HepG2 (cell line): Measurements from ENCODE around the gene RPS6KA2. TPM values are rescaled to one million over a fixed set of nuclear protein-coding genes. Genes with fewer than 3 reads are reported as not detected.

ENCODE experiments used
- CHD4 ChIP-seq: fragments of 200-600 bp; sonication (generic); IDR thresholded peaks from 2 replicates; pipeline ENCODE4 v1.7.0; 2017; ENCODE audit warnings: mild to moderate bottlenecking, low read length, borderline replicate concordance
- NONO ChIP-seq, 2 experiments: fragments of 450-650 bp in 1 of 2; sonication (generic) in 1 of 2; formaldehyde crosslinking in 1 of 2; IDR thresholded peaks in 1 of 2; conservative IDR thresholded peaks in 1 of 2; 2 replicates each; pipeline versions ENCODE4 v1.6.1 to v1.8.0; 2017 to 2022; ENCODE audit warnings: mild to moderate bottlenecking in 1 of 2, missing genetic modification reagents in 1 of 2, moderate library complexity in 1 of 2
- SIN3B ChIP-seq: fragments of 150-350 bp; IDR thresholded peaks from 2 replicates; pipeline ENCODE4 v1.6.1; 2014; ENCODE audit warnings: low read length
- SMAD1 ChIP-seq: sonication (generic); formaldehyde crosslinking; IDR thresholded peaks from 2 replicates; pipeline ENCODE4 v1.4.0; 2020; ENCODE audit warnings: missing genetic modification reagents, low read depth, mild to moderate bottlenecking, borderline replicate concordance
- SP4 ChIP-seq: sonication (generic); formaldehyde crosslinking; IDR thresholded peaks from 2 replicates; pipeline ENCODE4 v1.8.1; 2023; ENCODE audit warnings: mild to moderate bottlenecking, missing genetic modification reagents
- SPEN ChIP-seq: sonication (generic); formaldehyde crosslinking; IDR thresholded peaks from 2 replicates; pipeline ENCODE4 v1.5.1; 2020; ENCODE audit warnings: low read depth, mild to moderate bottlenecking, missing genetic modification reagents
- ZKSCAN1 ChIP-seq: fragments of 150-350 bp; IDR thresholded peaks from 2 replicates; pipeline ENCODE4 v1.6.1; 2014; ENCODE audit warnings: low read length
- ZNF138 ChIP-seq: sonication (generic); formaldehyde crosslinking; IDR thresholded peaks from 2 replicates; pipeline ENCODE4 v1.5.0; 2020; ENCODE audit warnings: mild to moderate bottlenecking, low read depth, missing genetic modification reagents
- ZNF143 ChIP-seq: sonication (generic); formaldehyde crosslinking; IDR thresholded peaks from 2 replicates; pipeline ENCODE4 v1.4.0; 2020; ENCODE audit warnings: missing genetic modification reagents
- ZNF234 ChIP-seq: sonication (generic); formaldehyde crosslinking; conservative IDR thresholded peaks from 2 replicates; pipeline ENCODE4 v1.5.1; 2020; ENCODE audit warnings: mild to moderate bottlenecking, missing genetic modification reagents
- ZNF512B ChIP-seq: sonication (generic); formaldehyde crosslinking; IDR thresholded peaks from 2 replicates; pipeline ENCODE4 v1.5.1; 2020; ENCODE audit warnings: missing genetic modification reagents, mild to moderate bottlenecking, borderline replicate concordance
- ZNF607 ChIP-seq: sonication (generic); formaldehyde crosslinking; IDR thresholded peaks from 2 replicates; pipeline ENCODE4 v1.5.1; 2020; ENCODE audit warnings: missing genetic modification reagents, mild to moderate bottlenecking, borderline replicate concordance
- polyA plus RNA-seq, 8 experiments: library from polyadenylated mRNA; depleted of rRNA in 3 of 8; stranded (reverse) in 7 of 8; unstranded in 1 of 8; fragments of >200 nt; fragmentation: Illumina TruSeq in 4 of 8; extraction: Trizol in 4 of 8; gene quantifications; 2 replicates each; pipeline versions ENCODE4 v1.2.1 to v1.2.3, GENCODE V29; 2011 to 2016; ENCODE audit warnings: low read depth in 4 of 8, missing spikeins in 1 of 8, mixed read lengths in 1 of 8; ENCODE audit not compliant: insufficient read depth in 1 of 8
- total RNA-seq, 5 experiments: library from RNA; depleted of rRNA; stranded (reverse); fragments of >200 nt; fragmentation: Illumina TruSeq; extraction: Trizol; gene quantifications; 2 replicates each; pipeline ENCODE4 v1.2.3, GENCODE V29; 2016; ENCODE audit warnings: low read depth in 1 of 5
- TF ChIP-seq, protein P1 (sequence below): sonication (generic); formaldehyde crosslinking; IDR thresholded peaks from 2 replicates; pipeline ENCODE4 v1.4.0; 2020; ENCODE audit warnings: mild to moderate bottlenecking, missing genetic modification reagents
- TF ChIP-seq, protein P2 (sequence below): sonication (generic); formaldehyde crosslinking; conservative IDR thresholded peaks from 2 replicates; pipeline ENCODE4 v1.4.0; 2020; ENCODE audit warnings: missing genetic modification reagents
- TF ChIP-seq, protein P3 (sequence below): sonication (generic); formaldehyde crosslinking; IDR thresholded peaks from 2 replicates; pipeline ENCODE4 v1.5.1; 2020; ENCODE audit warnings: mild to moderate bottlenecking, missing genetic modification reagents, borderline replicate concordance

Gene RPS6KA2
- total and polyA plus RNA-seq, 2 of the 13 experiments (the other 11 are each of a cell fraction or from before 2014, with no cell fraction given), result 0.22 to 0.38 TPM

- peak; percentile 82; the same call in 1 of the 2 replicates for TF ChIP-seq SMAD1 (CRISPR knock-in tag)
- TF ChIP-seq, protein P1, sequence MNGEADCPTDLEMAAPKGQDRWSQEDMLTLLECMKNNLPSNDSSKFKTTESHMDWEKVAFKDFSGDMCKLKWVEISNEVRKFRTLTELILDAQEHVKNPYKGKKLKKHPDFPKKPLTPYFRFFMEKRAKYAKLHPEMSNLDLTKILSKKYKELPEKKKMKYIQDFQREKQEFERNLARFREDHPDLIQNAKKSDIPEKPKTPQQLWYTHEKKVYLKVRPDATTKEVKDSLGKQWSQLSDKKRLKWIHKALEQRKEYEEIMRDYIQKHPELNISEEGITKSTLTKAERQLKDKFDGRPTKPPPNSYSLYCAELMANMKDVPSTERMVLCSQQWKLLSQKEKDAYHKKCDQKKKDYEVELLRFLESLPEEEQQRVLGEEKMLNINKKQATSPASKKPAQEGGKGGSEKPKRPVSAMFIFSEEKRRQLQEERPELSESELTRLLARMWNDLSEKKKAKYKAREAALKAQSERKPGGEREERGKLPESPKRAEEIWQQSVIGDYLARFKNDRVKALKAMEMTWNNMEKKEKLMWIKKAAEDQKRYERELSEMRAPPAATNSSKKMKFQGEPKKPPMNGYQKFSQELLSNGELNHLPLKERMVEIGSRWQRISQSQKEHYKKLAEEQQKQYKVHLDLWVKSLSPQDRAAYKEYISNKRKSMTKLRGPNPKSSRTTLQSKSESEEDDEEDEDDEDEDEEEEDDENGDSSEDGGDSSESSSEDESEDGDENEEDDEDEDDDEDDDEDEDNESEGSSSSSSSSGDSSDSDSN (CRISPR knock-in tag), result peak; percentile 79
- peak; percentile 69; the same call in 1 of the 2 replicates for TF ChIP-seq SPEN (CRISPR knock-in tag)
- no peak for TF ChIP-seq ZNF234 (CRISPR knock-in tag)
- no peak for TF ChIP-seq NONO (IDR thresholded peaks at IDR 0.05)
- peak; percentile 85; the same call in 1 of the 2 replicates for TF ChIP-seq NONO (CRISPR knock-in tag; conservative IDR thresholded peaks at IDR 0.05)
- TF ChIP-seq ZNF138 (CRISPR knock-in tag), result no peak
- TF ChIP-seq, protein P2, sequence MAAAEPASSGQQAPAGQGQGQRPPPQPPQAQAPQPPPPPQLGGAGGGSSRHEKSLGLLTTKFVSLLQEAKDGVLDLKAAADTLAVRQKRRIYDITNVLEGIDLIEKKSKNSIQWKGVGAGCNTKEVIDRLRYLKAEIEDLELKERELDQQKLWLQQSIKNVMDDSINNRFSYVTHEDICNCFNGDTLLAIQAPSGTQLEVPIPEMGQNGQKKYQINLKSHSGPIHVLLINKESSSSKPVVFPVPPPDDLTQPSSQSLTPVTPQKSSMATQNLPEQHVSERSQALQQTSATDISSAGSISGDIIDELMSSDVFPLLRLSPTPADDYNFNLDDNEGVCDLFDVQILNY (CRISPR knock-in tag), result 0 out of 2 replicates have a peak, but pooled peaks have one; percentile 54
- TF ChIP-seq CHD4, result no peak
- TF ChIP-seq SP4 (CRISPR knock-in tag), result 0 out of 2 replicates have a peak, but pooled peaks have one; percentile 29
- TF ChIP-seq, protein P3, sequence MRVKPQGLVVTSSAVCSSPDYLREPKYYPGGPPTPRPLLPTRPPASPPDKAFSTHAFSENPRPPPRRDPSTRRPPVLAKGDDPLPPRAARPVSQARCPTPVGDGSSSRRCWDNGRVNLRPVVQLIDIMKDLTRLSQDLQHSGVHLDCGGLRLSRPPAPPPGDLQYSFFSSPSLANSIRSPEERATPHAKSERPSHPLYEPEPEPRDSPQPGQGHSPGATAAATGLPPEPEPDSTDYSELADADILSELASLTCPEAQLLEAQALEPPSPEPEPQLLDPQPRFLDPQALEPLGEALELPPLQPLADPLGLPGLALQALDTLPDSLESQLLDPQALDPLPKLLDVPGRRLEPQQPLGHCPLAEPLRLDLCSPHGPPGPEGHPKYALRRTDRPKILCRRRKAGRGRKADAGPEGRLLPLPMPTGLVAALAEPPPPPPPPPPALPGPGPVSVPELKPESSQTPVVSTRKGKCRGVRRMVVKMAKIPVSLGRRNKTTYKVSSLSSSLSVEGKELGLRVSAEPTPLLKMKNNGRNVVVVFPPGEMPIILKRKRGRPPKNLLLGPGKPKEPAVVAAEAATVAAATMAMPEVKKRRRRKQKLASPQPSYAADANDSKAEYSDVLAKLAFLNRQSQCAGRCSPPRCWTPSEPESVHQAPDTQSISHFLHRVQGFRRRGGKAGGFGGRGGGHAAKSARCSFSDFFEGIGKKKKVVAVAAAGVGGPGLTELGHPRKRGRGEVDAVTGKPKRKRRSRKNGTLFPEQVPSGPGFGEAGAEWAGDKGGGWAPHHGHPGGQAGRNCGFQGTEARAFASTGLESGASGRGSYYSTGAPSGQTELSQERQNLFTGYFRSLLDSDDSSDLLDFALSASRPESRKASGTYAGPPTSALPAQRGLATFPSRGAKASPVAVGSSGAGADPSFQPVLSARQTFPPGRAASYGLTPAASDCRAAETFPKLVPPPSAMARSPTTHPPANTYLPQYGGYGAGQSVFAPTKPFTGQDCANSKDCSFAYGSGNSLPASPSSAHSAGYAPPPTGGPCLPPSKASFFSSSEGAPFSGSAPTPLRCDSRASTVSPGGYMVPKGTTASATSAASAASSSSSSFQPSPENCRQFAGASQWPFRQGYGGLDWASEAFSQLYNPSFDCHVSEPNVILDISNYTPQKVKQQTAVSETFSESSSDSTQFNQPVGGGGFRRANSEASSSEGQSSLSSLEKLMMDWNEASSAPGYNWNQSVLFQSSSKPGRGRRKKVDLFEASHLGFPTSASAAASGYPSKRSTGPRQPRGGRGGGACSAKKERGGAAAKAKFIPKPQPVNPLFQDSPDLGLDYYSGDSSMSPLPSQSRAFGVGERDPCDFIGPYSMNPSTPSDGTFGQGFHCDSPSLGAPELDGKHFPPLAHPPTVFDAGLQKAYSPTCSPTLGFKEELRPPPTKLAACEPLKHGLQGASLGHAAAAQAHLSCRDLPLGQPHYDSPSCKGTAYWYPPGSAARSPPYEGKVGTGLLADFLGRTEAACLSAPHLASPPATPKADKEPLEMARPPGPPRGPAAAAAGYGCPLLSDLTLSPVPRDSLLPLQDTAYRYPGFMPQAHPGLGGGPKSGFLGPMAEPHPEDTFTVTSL (CRISPR knock-in tag), result 0 out of 2 replicates have a peak, but pooled peaks have one; percentile 44
- no peak for TF ChIP-seq ZKSCAN1
- TF ChIP-seq SIN3B, result no peak
- TF ChIP-seq ZNF512B (CRISPR knock-in tag), result peak; percentile 87
- peak; percentile 76 for TF ChIP-seq ZNF143 (CRISPR knock-in tag)
- TF ChIP-seq ZNF607 (CRISPR knock-in tag), result 0 out of 2 replicates have a peak, but pooled peaks have one; percentile 53
Observed at GRCh38 chr6:166381733-166382499, 245.1 kb downstream of the RPS6KA2 start (continued).
